SW 1271 (cell line): Measurements from ENCODE around the gene CENPC.
"Not testable (repeated sequence)": the region's sequence is repeated elsewhere in the genome, so short reads cannot be mapped to it uniquely, and the experiment has no call there.

Source experiments
- DNase-seq, 2 experiments: peaks; one replicate each; lab custom pipeline; 2025; lab: John Stamatoyannopoulos, UW

The CENPC gene

GRCh38 chr4:67552146-67552792 lies 7.0 kb upstream of the CENPC start:
- not testable (repeated sequence) for DNase-seq

- no peak for DNase-seq
Observed at GRCh38 chr4:67550857-67551256, 5.6 kb upstream of the CENPC start.

- DNase-seq: no peak
Observed at GRCh38 chr4:67550451-67550850, 5.1 kb upstream of the CENPC start.

GRCh38 chr4:67549123-67549522 lies 3.8 kb upstream of the CENPC start:
- peak in 1 of 2 experiments; percentile 20 for DNase-seq

GRCh38 chr4:67546971-67547370 lies 1.7 kb upstream of the CENPC start:
- no peak for DNase-seq

- DNase-seq: no peak
Observed at GRCh38 chr4:67546004-67546356, 677 bp upstream of the CENPC start.

- DNase-seq: no peak
Observed at GRCh38 chr4:67542076-67542475, 3.2 kb downstream of the CENPC start.

- no peak for DNase-seq
Observed at GRCh38 chr4:67539830-67540229, 5.5 kb downstream of the CENPC start.

- no peak for DNase-seq
Observed at GRCh38 chr4:67535280-67535840, 9.9 kb downstream of the CENPC start.

GRCh38 chr4:67533112-67533511 lies 12.2 kb downstream of the CENPC start:
- no peak for DNase-seq

- not testable (repeated sequence) for DNase-seq
Observed at GRCh38 chr4:67532397-67532796, 12.9 kb downstream of the CENPC start.

GRCh38 chr4:67531379-67531962 lies 13.8 kb downstream of the CENPC start:
- no peak for DNase-seq

GRCh38 chr4:67524140-67524539 lies 21.2 kb downstream of the CENPC start:
- DNase-seq: not testable (repeated sequence)

GRCh38 chr4:67522851-67523671 lies 22.2 kb downstream of the CENPC start:
- DNase-seq: peak in 1 of 2 experiments; percentile 34

- no peak for DNase-seq
Observed at GRCh38 chr4:67522230-67522629, 23.1 kb downstream of the CENPC start.

GRCh38 chr4:67521506-67521905 lies 23.8 kb downstream of the CENPC start:
- DNase-seq: no peak

- no peak for DNase-seq
Observed at GRCh38 chr4:67520141-67520540, 25.2 kb downstream of the CENPC start.

- no peak for DNase-seq
Observed at GRCh38 chr4:67512501-67512900, 32.8 kb downstream of the CENPC start.

- DNase-seq: no peak
Observed at GRCh38 chr4:67500373-67500772, 44.9 kb downstream of the CENPC start.

- no peak for DNase-seq
Observed at GRCh38 chr4:67499799-67500198, 45.5 kb downstream of the CENPC start.

GRCh38 chr4:67483868-67484602 lies 61.3 kb downstream of the CENPC start:
- no peak for DNase-seq

- DNase-seq: no peak
Observed at GRCh38 chr4:67480810-67481209, 64.5 kb downstream of the CENPC start.
